ENCODE measurements around the gene FANCI.
A peak's percentile ranks its signal among the peaks of the same experiment; 100 is the strongest.

Gene FANCI

DNA sequence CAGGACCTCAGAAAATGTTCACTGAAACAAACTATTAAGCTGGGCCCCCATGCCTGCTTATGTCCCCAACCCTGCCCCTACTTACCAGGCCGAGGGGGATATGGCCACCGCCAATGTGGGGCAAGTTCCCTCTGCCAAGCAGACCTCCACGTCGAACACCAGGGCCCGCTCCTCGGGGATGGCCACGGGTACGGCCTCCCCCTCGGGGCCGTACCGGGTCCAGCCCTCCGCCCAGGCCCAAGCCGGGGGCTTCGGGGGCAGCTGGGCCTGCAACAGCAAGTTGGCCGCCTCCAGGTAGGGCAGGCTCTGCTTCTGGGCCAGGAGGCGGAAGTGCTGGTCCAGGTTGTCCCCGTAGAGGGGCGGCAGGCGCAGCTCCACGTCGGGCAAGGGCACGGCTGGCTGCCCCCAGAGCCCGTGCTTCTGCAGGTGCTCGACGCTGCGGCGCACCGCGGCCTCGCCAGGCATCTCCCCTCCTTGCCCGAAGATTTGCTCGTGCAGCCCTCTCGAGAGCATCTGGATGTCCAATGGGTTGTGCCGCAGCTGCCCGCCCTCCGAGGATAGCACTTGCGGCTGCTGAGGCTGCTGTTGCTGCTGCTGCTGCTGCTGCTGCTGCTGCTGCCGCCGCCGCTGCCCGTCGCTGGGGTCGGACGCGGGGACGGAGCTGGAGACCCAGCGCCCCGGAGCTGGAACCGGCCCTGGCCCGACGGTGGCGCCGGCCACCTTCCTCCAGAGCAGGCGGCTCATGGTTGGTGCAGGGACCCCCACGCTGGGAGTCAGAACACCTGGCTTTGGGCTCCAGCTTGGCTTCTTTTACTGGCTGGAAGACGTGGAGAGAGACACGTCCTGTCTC is 89.5 kb downstream of the FANCI start:
- DNase-seq (ENCODE audit: low read depth in 3 of 3) = no peak

DNA sequence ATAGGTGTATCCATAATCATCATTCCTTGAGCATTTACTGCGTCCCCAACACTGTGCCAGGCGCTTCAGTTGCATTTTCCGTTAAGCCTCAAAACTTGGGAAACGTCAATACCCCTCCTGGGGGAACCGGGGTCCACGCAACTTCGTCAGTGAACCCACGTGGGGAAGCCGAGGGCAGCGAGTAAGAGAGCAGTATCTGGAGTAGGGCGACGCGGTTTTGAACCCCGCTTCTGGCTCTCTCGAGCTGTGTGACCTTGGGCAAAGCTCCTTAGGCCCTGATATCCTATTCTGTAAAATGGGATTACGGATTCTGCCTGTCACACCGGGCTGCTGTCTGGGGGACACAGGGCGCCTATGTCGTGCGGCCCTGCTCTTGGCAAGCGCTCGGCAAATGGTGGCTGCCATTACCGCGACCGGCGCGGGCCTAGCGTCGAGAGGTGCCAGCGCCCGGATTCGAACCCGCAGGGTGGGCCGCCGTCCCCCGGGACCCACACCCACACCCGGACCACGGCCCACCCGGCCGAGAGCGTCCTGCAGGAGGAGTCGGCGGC is 90.3 kb downstream of the FANCI start:
- DNase-seq (ENCODE audit: low read depth in 3 of 3) = peak in 1 of 3 experiments; percentile 22

DNA sequence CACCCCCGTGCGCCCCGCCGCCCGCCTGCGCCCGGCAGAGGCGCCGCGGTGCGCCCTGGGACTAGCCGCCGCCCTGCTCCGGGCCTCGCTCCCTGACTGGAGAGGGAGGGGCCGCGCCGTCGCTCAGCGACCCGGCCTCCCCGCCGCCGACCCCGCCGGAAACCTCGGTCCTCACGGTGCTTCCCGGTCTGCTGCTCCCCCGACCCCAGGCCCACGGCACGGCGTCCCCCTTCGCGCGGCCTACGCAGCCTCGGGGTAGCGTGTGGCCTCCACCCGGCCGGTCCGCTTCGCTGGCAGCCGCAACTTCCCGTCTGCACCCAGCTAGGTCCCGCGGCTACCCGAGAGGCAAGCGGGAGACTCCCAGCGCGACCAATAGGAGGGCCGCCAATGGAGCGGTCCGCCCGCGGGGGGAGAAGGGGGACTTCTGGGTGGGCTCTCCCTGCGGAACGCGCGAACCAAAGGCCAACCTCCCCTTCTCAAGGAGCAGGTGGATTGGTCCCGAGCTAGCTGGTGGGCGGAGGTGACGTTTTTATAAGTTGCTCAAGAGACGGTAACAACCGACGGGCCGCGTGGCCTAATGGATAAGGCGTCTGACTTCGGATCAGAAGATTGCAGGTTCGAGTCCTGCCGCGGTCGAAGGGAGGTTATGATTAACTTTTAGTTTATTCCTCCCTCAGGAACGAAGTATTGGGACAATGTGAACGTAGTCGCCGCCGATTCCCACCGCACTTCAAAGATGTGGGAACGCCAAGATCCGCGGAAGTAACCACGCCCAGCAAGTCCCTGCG is 90.9 kb downstream of the FANCI start, which contains the start of gene POLG:
TSS of gene POLG (minus strand) at position 315 of the 788 bp plus-strand sequence. CDS start 1,070 bp downstream, outside the sequence.
- peak; percentile 97 to 99 (median 99) for DNase-seq (ENCODE audit: low read depth in 3 of 3)

- no peak for DNase-seq (ENCODE audit: low read depth in 3 of 3)
Observed at GRCh38 chr15:89335298-89336041, 91.7 kb downstream of the FANCI start.

DNA sequence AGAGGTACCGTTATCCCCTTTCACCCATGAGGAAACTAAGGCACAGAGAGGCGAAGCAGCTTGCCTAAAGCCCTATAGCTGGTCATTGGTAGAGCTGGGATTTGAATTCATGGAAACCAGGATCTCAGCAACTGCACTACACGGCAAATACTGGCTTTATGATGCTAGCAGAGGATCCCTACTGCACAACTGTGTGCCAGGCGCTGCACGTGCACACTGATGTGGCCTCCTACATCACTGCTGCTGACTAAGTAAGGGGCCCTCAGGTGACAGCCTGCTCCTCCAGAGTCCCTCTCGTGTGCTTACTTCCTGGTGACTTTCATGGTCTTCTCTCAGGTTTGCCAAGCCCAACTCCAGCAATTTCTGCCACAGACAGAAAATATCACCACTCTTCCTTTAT is 94.3 kb downstream of the FANCI start:
- no peak for DNase-seq (ENCODE audit: low read depth in 3 of 3)

DNA sequence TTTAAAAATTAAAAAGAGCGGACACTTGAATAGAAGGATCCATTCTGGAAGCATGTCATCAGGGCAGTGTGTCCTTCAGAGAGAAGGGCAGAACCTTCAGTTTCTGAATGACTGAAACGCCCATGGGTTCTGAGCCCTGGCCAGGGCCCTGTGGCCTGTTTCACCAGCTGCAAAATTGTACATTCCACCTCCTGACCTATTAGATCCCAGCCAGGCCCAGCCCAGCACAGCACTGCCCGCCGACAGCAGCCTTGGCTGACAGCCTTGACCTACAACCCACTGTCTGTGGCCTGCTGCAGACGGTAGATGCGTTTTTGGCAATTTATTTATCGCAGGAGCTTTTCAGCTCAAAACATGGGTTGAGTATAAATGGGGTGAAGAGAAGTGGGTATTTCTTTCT is 96.8 kb downstream of the FANCI start:
- DNase-seq (ENCODE audit: low read depth in 3 of 3) = no peak

GRCh38 chr15:89341316-89342005 is 97.7 kb downstream of the FANCI start:
- DNase-seq (ENCODE audit: low read depth in 3 of 3) = no peak

DNA sequence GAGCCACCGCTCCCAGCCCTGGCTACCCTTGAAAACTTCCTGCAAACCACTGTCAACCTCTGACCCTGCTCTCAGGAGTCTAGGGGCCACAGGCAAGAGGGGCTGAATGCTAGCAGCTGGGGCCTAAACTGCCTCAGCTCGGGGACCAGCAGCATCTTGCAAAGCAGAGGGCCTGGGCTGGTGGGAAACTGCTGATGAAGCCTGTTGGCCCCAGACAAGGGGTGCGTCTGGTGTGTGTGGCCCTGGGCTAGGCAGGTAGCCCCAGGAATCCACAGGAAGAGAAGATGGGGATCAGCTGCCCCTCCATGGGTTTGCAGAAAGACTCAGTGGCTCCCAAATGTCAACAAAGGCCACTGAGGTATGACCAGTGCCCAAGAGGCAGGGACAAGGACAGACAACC is 99.1 kb downstream of the FANCI start:
- DNase-seq (ENCODE audit: low read depth in 3 of 3) = no peak

DNA sequence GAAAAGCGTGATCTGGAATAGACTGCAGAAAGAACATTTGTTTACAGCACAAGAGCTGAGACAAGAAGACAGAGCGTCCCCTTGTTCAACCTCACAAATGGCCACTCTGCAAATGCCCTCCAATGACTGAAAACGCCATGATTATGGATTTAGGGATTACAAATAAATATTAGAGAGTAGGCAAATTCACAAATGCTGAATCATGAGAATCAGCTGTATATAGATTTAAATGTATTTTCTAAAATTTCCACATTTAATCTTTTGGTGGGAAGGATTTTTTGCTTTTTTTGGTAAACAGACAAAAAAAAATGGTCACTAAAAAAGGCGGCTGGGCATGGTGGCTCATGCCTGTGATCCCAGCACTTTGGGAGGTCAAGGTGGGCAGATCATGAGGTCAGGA is 101.5 kb downstream of the FANCI start:
- no peak for DNase-seq (ENCODE audit: low read depth in 3 of 3)

- DNase-seq (ENCODE audit: low read depth in 3 of 3) = no peak
Observed at GRCh38 chr15:89346516-89347231, 102.9 kb downstream of the FANCI start.

GRCh38 chr15:89349206-89349558 is 105.4 kb downstream of the FANCI start:
- no peak for DNase-seq (ENCODE audit: low read depth in 3 of 3)

DNA sequence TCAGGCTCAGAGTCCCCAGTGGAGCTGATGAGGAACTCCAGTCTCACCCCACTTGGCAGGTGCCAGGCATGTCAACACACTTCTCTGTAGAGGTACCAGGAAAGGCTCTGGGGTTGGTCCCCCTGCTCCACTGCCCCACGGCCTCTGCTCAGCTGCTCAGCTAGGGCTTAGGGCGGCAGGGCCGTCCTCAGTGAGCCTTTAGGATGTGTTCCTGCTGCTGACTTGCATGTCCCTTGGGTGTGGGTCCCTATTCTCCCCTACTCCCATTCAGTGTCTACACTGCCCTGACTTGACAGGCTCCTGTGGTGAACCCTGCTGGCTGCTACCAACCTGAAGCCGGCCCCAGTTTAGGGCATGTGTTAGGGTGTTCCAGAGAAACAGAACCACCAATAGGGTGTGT is 108.7 kb downstream of the FANCI start:
- no peak for DNase-seq (ENCODE audit: low read depth in 3 of 3)

DNA sequence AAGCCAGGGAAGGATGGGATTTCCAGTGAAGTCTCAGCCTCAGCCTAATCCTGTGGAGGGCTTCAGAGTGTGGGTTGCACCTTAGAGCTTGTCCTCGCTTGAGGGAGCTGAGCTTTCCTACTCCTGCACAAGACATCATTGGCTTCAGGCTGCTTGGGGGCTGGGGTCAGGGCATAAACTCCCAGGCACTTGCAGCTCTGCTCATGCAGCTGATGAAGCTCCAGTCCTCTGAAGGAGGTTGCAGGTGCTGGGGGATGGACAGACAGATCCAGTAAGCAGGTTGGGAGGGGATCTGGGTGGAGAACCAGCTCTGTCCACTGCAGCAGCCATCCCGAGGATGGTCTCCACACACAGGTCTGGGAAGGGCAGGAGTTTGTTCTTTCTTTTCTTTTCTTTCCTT is 110.2 kb downstream of the FANCI start:
- DNase-seq (ENCODE audit: low read depth in 3 of 3) = no peak

DNA sequence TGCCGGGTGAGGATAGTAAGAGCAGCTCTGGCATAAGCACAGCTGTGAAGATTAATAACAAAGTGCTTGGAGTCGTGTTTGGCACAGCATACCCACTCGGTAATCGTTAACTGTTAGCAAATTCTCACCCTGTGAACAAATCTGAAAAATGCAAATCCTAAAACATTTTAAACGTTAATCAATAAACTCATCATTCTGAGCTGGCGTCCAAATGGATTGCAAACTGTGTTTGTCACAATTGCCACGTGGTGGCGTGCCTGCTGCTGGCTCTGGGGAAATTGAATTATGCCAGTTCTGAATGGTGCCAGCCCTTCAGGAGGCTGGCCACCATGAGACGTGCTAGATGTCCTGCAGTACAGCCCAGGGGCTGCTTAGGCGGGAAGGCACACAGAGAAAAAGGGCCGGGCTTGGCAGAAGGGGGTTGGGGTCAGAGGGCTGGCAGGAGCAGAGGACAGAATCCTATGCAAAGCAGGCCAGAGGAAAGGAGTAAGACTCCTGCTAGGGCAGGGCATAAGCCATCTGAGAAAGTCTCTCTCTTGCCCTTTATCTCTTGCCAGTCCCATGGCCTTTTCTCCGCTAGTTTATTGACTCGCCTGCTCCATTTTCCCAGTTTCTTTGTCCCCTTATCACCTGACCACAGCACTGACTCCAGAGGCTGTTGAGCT is 113.0 kb downstream of the FANCI start:
- no peak for DNase-seq (ENCODE audit: low read depth in 3 of 3)

DNA sequence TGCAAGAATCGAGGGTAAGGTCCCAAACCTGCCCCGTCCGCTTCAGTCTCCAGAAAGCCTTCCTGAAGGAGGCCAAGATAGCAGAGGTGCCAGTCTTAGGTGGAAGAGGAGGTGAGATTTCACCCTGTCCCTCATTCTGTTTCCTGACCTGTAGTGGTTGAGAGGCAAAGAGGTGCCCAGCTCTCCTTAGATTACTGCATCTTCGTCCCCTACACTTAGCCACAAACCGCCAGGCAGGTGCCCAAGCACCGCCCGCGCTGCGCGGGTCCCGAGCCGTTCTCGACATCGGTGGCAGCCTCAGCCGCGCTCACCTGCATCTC is 114.6 kb downstream of the FANCI start:
- DNase-seq (ENCODE audit: low read depth in 3 of 3) = no peak

GRCh38 chr15:89358755-89359439 is 115.1 kb downstream of the FANCI start:
- peak; percentile 65 to 75 (median 73) for DNase-seq (ENCODE audit: low read depth in 3 of 3)

DNA sequence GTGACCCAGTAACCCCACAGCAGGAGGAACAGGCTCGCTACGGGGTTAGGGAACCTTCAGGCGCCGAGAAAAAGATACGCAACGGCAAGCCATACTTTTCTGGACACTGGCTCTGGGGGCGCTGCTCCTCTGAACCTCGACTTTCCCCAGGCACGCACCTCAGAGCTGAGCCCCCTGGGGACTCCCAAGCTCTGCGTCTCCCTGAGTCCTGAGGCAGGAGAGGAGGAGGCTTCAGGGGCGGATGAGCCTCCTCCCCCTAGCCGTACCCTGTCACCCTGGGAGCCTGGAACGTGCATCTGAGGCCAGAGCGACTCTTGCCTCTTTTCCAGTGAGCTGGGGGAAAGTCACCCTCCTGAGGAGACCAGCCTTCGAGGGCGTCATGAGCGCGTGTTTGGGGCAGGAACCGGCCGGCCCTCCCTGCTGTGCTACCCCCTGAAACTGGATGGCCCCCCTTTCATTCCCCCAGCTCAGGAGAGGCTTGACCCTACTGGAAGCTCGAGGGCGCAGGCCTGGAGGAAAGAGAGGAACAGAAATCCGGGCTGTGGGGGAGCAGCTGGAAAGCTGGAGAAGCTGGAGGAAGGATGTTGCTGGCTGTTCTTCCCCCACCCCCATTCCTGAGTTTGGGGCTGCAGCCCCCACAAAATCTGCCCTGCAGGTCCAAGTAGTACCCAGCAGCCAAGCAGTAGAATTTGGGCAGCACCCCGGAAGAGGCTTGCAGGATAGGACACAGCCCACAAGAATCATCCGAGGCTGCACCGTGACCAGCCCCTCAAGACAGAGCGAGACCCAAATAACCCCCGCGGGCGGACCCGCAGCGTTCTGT is 115.9 kb downstream of the FANCI start:
- no peak for DNase-seq (ENCODE audit: low read depth in 3 of 3)

DNA sequence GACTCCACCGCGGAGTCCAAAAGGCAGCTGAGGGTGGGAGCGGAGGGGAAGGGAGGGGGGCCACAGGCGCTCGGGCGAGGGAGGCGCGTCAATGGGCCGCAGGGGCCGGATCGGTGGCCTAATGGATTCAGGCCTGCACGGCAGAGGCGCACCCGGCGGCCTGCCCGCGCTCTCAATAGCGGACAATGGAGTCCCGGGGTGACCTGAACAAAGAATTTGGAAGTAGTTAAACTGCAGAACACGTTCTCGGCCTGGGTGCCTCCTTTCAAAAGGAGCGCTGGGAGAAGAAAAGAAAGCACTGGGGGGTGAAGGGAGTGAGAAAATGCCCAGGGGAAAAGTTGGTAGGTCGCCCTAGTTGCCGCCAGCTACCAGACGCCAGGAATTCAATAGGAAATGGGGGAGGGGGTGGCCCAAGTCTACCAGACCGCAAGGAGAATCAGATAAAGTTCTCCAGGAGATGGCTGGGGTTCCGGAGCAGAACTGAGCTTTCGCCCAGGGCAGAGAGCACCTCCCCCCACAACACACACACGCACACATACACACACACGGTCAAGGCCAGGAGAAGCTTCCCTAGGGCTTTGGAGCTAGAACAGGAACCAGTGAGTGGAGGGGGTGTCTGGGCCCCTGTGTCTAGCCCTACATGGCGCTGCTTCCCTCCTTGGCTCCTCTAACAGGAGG is 116.7 kb downstream of the FANCI start:
- no peak for DNase-seq (ENCODE audit: low read depth in 3 of 3)

Data from stimulated activated CD4-positive, alpha-beta T cell treated with anti-CD3 and anti-CD28 coated beads, TNF-alpha, amount 100 ng/mL, for 4 hours (primary cell).